HG03196 (cell line): ENCODE results near the gene ZNF155.
"Not testable (repeated sequence)": the region's sequence is repeated elsewhere in the genome, so short reads cannot be mapped to it uniquely, and the experiment has no call there.

Source experiments
- ATAC-seq: cut with Tn5 transposase; IDR thresholded peaks from one replicate; pipeline ENCODE4 v1.9.1; 2021; ENCODE audit not compliant: unreplicated experiment

ZNF155 gene

DNA sequence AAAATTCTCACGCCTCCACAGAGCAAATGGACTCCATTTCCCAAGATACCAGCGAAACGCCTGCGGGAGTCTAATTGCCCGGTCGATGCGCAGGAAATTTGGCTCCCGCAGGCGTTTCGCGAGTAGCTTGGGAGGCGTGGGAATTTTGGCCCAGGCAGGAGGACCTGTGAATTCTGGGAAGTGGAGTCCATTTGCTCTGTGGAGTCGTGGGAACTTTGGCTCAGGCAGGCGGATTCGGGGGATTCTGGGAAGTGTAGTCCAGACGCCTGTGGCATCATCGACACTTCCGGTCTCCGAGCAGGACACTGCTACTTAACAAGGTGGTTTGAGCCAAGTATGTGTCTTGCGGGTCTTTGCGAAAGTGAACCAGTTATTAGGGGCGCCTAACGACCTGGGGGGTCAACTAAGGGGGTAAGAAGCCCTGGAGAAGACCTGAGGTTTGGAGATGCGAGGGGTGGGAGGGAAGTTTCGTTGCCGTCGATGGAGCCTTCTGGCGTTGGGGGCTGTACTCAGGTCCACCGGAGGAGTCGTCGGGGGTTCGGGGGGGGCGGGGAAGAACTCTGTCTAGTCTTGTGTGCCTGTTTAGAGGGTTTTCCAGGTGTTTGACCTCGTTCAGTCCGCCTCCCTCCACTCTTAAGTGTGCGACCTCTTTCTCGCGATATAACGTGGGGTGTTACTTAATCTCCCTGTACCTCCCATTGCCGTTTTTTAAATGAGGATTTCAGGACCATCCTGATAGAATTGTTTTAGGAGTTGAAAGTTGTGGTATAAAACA, at the start of gene ZNF155:
ZNF155 (plus strand) TSS at position 277 of the 775 bp plus-strand sequence. CDS start 4,356 bp downstream, outside the sequence.
- ATAC-seq = peak; percentile 83

DNA sequence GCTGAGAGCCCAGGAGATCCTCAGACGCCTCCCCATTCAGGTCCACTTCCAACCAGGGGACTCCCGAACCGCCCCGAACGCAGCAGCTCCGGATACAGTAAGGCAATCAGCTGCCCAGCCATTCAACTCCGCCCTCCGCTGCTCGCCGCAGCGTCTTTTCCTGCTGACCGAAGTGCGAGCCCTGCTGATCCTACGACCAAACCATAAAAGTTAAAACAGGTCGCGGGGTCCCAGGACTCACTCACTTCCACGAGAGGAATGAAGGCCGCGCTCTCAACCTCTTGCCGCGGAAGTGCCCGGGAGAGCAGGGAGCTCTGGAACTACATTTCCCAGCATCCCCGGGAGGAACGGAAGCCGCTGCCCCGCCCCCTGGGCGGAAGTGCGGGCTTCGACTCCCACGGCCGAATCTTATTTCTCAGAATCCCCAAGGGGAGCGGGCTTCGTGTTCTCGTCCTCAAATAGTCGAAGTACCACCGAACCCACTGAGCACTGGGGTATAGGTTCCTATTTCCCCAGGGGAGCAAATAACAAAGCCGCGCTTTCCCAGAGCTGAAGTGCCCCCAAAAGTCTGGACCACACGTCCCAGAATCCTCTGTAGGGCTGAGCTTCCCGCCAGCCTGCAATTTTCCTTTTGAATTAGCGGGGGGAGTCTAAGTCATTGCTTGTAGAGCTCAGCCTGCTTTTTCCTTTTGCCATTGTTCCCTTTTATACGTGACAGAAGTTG, 48.8 kb upstream of the ZNF155 start, which contains the start of gene ZNF45:
ZNF45 (minus strand) TSS at position 298 of the 724 bp plus-strand sequence. CDS start 13,097 bp downstream, outside the sequence.
- peak; percentile 90 for ATAC-seq

DNA sequence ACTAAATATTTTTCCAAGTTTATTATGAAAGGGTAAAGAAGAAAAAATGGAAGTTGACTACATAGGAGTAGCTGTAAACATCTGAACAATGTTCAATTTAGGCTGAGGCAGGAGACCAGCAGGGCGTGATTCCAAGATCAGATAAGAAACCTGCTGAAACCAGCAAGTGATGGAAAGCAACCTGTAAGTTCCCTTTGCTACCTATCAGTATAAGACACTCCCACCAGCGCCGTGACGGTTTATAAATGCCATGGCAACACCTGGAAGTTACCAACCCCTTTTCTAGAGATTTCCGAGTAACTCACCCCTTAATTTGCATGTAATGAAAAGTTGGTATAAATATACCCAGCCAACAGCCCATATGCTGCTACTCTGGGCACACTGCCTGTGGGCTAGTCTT, 47.8 kb upstream of the ZNF155 start:
- ATAC-seq = no peak

DNA sequence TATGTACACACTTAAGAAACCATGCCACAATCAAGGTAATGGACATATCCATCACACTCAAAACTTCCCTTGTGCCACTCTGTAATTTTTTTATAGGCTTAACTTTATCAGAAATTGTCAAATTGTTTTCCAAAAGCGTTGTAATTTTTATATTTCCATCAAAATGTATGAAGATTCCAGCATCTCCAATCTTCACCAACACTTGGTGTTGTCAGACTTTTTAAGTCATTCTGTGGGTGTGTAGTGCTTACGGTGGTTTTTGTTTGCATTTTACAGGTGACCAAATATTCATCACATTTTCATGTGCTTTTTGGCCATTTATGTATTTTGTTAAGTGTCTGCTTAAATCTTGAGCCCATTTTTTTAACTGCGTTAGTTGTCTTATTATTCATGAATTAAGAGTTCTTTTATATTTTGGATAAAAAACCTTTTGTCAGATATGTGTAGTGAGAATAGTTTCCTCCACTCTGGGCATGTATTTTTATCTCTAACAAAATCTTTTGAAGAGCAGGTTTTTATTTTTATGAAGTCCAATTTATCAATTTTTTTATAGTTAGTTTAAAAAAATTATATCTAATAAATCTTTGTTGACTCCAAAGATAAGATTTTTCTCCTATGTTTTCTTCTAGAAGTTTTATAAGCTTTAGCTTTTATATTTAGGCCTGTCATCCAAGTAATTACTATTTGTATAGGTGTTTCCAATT, 44.3 kb upstream of the ZNF155 start:
- ATAC-seq = no peak

DNA sequence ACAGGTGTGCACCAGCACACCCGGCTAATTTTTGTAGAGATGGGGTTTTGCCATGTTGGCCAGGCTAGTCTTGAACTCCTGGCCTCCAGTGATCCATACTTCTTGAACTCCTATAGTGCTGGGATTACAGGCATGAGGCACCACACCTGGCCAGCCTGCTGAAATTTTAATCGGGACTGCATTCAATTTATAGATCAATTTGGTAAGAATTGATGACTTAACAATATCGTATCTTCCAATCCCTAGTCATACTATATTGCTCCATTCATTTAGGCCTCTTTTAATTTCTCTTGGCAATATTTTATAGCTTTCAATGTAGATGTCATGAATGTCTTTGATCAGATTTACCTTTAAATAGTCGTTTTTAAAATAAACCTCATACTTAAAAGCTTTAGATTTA, 43.3 kb upstream of the ZNF155 start:
- no peak for ATAC-seq

DNA sequence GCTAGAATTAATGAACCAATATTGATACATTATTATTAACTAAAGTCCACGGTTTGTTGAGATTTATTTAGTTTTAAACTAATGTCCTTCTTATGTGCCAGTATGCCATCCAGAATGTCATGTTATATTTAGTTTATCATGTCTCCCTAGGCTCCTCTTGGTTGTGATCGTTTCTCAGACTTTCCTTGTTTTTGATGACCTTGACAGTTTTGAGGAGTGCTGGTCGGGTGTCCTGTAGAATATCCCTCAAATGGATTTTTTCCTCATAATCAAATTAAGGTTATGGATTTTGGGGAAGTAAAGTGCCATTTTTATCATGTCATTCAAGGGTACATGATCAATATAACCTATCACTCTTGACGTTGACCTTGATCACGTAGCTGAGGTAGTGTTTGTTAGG, 42.8 kb upstream of the ZNF155 start:
- ATAC-seq = no peak

DNA sequence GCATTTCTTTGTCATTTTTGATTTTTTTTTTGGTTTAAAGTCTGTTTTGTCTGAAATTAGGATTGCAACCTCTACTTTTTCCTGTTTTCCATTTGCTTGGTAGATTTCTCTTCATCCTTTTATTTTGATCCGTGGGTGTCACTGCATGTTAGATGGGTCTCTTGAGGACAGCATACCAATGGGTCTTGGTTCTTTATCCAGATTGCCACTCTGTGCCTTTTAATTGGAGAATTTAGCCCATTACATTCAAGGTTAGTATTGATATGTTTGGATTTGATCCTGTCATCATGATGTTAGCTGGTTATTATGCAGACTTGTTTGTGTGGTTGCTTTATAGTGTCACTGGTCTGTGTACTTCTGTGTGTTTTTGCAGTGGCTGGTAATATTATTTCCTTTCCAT, 36.6 kb upstream of the ZNF155 start:
- ATAC-seq = not testable (repeated sequence)

DNA sequence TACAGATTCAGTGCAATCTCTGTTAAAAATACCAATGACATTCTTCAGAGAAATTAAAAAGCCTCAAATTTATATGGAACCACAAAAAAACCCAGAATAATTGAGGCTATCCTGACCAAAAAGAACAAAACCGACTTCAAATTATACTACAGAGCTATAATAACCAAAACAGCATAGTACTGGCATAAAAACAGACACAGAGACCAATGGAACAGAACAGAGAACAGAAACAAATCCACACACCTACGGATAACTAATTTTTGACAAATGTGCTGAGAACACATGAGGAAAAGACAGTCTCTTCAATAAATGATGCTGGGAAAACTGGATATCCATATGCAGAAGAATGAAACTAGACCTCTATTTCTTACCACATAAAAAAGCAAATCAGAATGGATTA, 34.2 kb upstream of the ZNF155 start:
- not testable (repeated sequence) for ATAC-seq

DNA sequence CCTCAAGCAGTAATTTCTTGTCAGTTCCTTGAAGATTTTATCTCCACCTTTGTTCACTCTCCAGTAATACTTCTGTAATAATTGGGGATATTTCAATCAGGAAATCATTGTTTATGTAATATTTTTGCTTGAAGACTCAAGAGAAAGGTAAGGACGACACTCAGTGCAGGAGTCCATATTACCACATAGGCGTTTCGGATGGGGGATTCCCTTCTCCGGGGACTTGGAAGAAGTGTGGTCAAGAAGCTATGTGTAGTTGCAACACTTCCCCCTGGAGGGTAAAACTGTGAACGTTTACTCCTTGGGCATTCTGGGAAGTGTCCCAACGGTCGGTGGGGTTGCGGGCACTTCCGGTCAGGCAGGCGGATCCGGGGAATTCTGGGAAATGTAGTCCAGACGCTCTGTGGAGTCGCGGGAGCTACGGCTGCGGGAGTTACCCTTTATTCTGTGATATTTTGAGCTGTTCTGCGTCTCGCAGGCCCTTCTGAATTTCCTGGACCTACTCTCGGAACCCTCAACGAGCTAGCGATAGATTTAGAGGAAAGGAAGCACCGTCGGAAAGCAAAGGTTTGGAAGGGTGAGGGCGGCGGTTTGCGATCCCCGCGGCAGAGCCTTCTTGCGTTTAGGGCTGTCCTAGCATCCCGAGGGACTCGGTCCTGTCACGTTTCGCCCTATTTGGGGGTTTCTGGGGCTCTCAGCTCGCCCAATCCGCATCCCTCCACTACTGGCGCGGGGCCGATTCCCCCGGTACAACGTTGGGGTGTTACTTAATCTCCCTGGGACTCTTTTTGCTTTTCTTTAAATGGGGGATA, 32.9 kb upstream of the ZNF155 start, which contains the start of gene ZNF221:
ZNF221 (plus strand) TSS at position 395 of the 812 bp plus-strand sequence. CDS start 11,499 bp downstream, outside the sequence.
- peak; percentile 85 for ATAC-seq

DNA sequence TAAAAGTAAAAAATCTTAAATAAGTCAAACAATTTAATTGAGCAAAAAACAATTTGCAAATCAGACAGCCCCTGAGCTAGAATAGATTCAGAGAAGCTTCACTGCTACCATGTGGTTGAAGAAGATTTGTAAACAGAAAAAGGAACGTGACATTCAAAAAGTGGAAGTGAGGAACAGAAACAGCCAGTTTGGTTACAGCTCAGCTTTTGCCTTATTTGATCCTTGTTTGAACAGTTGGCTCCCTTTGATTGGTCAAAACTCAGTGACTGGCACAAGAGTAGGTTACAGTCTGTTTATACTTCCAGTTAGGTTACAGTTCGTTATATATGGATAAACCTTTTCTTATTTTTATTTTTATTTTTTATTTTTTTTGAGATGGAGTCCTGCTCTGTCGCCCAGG, 27.2 kb upstream of the ZNF155 start:
- no peak for ATAC-seq

DNA sequence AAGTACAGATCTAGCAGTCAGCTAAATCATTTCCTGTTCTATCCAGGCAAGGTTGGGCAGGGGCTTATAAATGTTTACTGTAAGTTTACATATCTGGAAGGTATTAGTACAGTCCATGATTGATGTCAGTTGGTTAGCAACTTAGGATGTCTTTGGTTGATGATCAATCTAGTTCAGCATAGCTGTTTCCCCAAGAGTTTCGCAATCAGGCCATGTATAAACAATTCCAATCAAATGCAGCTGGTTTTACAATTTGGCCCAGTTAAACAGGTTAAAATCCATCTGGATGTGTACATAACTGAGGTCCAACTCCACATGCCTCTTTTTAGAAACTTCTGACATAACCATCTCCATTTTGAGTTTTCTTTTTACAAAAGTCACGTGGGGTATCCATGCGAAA, 26.1 kb upstream of the ZNF155 start:
- no peak for ATAC-seq

DNA sequence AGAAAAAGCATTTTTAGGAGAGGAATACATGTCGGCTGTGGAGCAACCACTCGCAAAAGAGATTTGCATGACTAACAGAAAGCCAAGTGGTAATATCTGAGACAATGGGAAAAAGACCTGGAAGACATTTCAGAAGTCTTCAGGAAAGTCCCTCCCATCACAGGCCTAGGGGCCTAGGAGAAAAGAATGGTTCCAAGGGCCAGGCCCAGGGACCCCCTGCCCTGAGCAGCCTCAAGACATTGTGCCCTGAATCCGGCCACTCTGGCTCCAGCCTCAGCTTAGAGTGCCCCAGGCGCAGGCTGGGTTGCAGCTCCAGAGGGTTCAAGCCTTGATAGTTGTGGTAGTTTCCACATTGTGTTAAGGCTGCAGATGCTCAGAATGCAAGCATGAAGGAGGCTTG, 23.6 kb upstream of the ZNF155 start:
- no peak for ATAC-seq

DNA sequence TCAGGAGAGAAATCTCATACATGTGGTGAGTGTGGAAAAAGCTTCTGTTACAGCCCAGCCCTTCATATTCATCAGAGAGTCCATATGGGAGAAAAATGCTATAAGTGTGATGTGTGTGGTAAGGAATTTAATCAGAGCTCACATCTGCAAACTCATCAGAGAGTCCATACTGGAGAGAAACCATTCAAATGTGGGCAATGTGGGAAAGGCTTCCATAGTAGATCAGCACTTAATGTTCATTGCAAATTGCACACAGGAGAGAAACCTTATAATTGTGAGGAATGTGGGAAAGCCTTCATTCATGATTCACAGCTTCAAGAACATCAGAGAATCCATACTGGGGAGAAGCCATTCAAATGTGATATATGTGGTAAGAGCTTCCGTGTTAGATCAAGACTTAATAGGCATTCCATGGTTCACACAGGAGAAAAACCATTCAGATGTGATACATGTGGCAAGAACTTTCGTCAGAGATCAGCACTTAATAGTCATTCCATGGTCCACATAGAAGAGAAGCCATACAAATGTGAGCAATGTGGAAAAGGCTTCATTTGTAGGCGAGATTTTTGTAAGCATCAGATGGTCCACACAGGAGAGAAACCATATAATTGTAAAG, 17.8 kb upstream of the ZNF155 start:
- no peak for ATAC-seq

DNA sequence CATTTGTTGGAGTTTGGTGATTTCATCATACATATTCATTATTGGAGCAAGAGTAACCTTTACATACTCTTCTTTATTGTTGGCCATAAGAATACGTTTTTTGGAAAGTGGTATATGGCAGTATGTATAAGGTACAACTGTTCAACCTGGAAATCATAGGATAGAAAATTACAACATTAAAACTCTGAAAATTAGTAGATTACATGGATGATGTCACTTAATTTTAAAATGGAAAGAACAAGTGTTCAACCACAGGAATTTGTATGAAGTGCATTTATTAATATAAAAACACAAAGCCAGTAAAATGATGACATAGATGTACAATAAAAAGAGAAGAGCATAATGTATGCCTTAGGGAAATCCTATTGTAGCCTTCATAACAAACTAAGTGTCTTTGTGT, 7.3 kb upstream of the ZNF155 start:
- ATAC-seq = no peak

DNA sequence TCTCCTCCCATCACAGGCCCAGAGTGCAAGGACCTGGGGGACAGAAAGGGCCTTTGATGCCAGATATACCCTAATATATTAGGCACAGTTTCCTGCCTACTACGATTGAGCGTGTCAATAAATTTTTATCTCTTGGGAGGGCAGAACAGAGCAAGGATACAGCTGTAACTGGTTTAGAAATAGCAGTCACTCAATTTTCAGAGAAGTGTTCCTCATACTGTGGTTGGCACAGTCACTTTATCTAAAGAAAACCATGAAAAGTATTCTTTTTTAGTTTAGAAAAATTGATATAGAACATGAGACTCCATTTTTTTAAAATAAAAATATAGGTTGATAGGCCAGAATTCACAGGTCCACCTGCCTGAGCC, 460 bp upstream of the ZNF155 start:
- ATAC-seq = peak; percentile 16

DNA sequence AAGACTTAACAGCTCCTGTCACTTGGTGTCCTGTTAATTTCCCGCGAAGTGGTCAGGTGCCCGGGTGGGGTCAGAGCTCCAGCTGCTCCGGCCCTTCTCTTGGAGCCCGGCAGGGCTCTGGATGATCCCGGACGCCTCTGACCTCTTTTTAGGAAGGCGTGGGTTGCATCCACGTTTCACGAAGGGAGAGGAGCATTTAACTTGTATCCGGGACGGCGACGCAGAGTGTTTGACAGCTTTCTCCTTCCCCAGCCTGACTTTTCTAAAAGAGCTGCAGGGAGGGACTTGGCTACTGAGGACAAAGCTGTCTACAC, 656 bp downstream of the ZNF155 start:
- ATAC-seq = peak; percentile 22

DNA sequence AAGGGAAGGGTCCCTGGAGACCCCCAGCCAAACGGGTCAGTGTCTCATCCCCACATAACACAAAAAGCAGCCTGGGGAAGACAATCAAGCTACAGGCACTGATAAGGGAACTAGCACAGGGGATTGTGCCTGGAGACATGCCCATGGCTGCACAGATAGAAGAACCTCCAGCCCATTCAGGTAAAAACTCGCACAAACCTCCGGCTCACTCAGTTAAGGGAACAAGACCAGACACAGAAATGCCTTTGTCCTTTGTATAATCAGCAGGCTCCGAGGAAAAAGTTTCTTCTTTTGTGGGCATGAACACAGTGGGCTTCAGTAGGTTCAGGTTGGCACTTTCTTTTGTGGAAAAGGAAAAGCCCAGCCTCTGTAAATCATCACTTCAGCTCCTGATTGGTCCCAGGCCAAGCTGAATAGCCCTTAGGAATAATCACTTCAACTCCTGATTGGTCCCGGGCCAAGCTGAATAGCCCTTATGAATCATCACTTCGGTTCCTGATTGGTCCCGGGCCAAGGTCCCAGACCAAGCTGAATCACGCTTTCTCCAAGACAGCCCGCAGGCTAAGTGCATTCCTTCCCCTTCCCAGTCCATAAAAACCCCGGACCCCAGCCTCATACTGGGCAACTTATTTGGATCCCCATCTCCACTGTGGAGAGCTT, 13.8 kb downstream of the ZNF155 start:
- no peak for ATAC-seq

DNA sequence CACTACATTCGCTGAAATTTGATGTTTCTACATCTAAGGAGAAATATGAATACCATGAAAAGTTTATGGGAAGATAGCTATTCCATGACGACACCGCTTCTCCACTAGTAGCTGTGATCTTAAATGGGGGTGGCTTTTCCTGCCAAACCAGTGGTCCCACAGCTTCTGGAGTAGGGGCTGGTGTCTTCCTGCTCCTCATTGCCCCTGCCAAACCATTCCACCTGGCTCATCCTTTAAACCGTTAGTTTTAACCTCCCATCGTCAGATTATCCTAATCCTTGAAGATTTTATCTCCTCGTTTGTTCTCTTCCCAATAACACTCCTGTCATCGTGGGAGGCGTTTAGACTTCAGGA, 18.2 kb downstream of the ZNF155 start:
- no peak for ATAC-seq

DNA sequence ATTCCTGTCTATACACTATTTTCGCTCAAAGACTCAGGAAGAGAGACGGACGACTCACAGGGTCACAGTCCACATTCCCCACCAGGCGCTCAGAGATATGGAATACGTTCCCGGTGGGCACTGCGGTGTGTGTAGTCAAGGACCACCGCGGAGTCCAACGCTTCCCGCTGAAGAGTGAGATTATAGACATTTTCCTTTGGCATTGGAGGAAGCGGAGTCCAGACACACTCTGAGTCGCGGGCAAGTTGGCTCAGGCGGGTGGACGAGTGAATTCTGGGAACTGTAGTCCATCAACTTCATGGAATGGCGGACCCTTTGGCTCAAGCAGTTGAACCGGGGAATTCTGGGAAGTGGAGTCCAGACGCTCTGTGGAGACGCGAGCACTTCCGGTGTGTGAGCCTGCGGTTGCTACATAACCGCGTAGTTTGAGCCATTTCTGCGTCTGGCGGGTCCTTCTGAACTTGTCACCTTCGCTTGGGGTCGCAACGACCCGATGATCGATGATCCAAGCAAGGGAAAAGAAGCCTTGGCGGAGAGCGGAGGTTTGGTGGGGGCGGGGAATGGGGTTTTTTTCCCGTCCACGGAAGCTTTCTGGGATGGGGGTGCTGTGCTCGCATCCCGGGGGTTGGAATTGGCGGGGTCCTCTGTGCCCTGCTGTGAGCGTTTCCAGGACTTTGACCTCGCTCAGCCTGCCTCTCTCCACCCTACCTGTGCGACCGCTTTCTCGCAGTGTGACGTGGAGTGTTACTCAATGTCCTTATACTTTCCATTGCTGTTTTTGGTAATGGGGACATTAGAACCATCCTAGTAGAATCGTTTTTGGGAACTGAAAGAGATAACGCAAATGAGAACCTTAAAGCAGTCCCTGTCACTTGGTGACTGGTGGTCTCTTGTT, 18.8 kb downstream of the ZNF155 start, which contains the start of gene ZNF230:
ZNF230 (plus strand) TSS at position 392 of the 895 bp plus-strand sequence. CDS start 4,122 bp downstream, outside the sequence.
- peak; percentile 96 for ATAC-seq
